Measurements from ENCODE around the gene PIK3R6.

Gene PIK3R6

DNA sequence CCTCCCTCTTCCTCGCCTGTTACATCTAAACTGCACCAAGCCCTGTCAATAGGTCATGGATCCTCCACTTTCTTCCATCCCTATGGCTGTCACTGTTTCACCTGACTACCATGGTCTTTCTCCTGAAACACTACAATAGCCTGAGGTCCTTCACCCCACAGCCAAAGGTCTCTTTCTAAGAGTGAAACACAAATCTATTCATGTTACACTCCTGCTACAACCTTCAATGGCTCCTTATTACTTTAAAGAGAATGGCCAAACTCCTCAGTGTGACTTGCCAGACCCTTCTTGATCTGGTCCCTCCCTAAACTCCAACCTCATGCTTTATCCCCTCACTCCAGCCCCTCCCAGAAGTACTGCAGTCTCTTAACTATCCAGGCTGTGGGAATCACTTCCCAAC lies 618 bp upstream of the PIK3R6 start:
- Histone ChIP-seq H3K9ac (ENCODE audit: low read depth, low read length, poor library complexity, severe bottlenecking) (peak overlapping the region; percentile 83), H3K79me2 (ENCODE audit: insufficient read depth, low read length) (peaks cover 43% of the 10 kb centered on the region), H3K36me3 (ENCODE audit: insufficient read depth, low read length) (no peaks in the 10 kb centered on the region), H3K4me1 (ENCODE audit: insufficient read depth, low read length, poor library complexity, severe bottlenecking) (peaks cover 60% of the 10 kb centered on the region), H3K4me2 (ENCODE audit: low read depth, low read length, poor library complexity, severe bottlenecking) (peak overlapping the region; percentile 94), H3K4me3 (ENCODE audit: low read length, poor library complexity, severe bottlenecking) (peak overlapping the region; percentile 86), H3K9me2 (replicated peaks; ENCODE audit: low read depth, low read length) (no peaks in the 10 kb centered on the region), H3K9me3 (ENCODE audit: insufficient read depth, low read depth, low read length) (no peaks in the 10 kb centered on the region), H2AFZ (ENCODE audit: low read length) (peak overlapping the region; percentile 75; the same call in 1 of the 2 replicates), H3F3A (ENCODE audit: low read depth) (no peaks in the 10 kb centered on the region), H4K20me1 (ENCODE audit: insufficient read depth, low read length, poor library complexity, severe bottlenecking) (no peaks in the 10 kb centered on the region), H3K27me3 (ENCODE audit: insufficient read depth, low read length, poor library complexity, severe bottlenecking) (no peaks in the 10 kb centered on the region)
- TF ChIP-seq, protein P1, sequence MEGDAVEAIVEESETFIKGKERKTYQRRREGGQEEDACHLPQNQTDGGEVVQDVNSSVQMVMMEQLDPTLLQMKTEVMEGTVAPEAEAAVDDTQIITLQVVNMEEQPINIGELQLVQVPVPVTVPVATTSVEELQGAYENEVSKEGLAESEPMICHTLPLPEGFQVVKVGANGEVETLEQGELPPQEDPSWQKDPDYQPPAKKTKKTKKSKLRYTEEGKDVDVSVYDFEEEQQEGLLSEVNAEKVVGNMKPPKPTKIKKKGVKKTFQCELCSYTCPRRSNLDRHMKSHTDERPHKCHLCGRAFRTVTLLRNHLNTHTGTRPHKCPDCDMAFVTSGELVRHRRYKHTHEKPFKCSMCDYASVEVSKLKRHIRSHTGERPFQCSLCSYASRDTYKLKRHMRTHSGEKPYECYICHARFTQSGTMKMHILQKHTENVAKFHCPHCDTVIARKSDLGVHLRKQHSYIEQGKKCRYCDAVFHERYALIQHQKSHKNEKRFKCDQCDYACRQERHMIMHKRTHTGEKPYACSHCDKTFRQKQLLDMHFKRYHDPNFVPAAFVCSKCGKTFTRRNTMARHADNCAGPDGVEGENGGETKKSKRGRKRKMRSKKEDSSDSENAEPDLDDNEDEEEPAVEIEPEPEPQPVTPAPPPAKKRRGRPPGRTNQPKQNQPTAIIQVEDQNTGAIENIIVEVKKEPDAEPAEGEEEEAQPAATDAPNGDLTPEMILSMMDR (conservative IDR thresholded peaks at IDR 0.05; ENCODE audit: low read length): no peak
- TF ChIP-seq EZH2phosphoT487 (IDR thresholded peaks at IDR 0.05; ENCODE audit: borderline replicate concordance): no peak

DNA sequence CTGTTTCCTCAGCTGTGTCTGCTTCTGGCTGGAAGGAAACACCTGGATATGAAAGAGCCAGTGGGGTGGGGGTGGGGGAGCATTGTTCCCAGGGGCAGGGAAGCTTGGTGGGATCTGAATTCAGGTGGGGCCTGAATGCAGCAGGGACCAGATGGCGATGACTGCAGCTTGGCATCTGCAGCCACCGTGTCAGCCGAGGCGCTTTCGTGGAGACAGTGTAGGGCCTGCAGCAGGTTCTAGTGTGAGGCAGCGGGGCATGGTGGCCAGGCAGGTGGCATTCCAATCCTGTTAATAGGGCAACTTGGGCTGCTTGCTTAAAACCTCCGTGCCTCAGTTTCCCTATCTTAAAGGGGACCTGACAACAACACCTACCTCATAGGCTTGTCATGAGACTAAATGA lies 1.7 kb downstream of the PIK3R6 start:
- Histone ChIP-seq H3K4me1 (ENCODE audit: insufficient read depth, low read length, poor library complexity, severe bottlenecking) (peaks cover 70% of the 10 kb centered on the region), H3K9me2 (replicated peaks; ENCODE audit: low read depth, low read length) (no peaks in the 10 kb centered on the region), H4K20me1 (ENCODE audit: insufficient read depth, low read length, poor library complexity, severe bottlenecking) (no peaks in the 10 kb centered on the region), H3K4me3 (ENCODE audit: low read length, poor library complexity, severe bottlenecking) (peak overlapping the region; percentile 86), H3K27me3 (ENCODE audit: insufficient read depth, low read length, poor library complexity, severe bottlenecking) (no peaks in the 10 kb centered on the region), H3K36me3 (ENCODE audit: insufficient read depth, low read length) (no peaks in the 10 kb centered on the region), H3K9ac (ENCODE audit: low read depth, low read length, poor library complexity, severe bottlenecking) (peak overlapping the region; percentile 70), H3K4me2 (ENCODE audit: low read depth, low read length, poor library complexity, severe bottlenecking) (peak overlapping the region; percentile 94), H3K9me3 (ENCODE audit: insufficient read depth, low read depth, low read length) (no peaks in the 10 kb centered on the region), H3F3A (ENCODE audit: low read depth) (no peaks in the 10 kb centered on the region), H2AFZ (ENCODE audit: low read length) (no peak overlapping the region), H3K79me2 (ENCODE audit: insufficient read depth, low read length) (peaks cover 65% of the 10 kb centered on the region)
- TF ChIP-seq EZH2phosphoT487 (IDR thresholded peaks at IDR 0.05; ENCODE audit: borderline replicate concordance): no peak
- TF ChIP-seq, protein P1 (conservative IDR thresholded peaks at IDR 0.05; ENCODE audit: low read length): no peak

DNA sequence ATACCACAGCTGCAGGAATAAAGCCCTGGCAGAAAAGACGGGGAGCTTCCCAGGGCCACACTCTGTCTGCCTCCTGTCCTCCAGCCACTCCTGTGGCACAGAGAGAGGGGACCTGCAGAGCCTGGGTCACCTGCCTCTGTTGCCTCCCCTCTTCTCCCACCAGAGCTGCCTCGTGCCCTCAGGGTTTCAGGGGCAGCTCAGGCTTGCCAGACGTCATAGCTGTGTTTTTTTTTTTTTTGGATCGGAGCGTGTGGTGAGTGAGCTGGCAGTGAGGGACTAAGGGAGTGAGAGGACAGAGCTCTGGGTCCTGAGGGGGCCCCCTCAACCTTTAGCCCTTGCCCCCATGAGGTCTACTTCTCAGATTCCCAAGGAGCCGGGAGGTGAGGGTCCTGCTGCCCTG lies 2.1 kb downstream of the PIK3R6 start:
- Histone ChIP-seq H3K4me3 (ENCODE audit: low read length, poor library complexity, severe bottlenecking) (peak overlapping the region; percentile 86), H4K20me1 (ENCODE audit: insufficient read depth, low read length, poor library complexity, severe bottlenecking) (no peaks in the 10 kb centered on the region), H2AFZ (ENCODE audit: low read length) (no peak overlapping the region), H3K4me1 (ENCODE audit: insufficient read depth, low read length, poor library complexity, severe bottlenecking) (peaks cover 73% of the 10 kb centered on the region), H3K36me3 (ENCODE audit: insufficient read depth, low read length) (no peaks in the 10 kb centered on the region), H3K9me3 (ENCODE audit: insufficient read depth, low read depth, low read length) (no peaks in the 10 kb centered on the region), H3K9me2 (replicated peaks; ENCODE audit: low read depth, low read length) (no peaks in the 10 kb centered on the region), H3K79me2 (ENCODE audit: insufficient read depth, low read length) (peaks cover 69% of the 10 kb centered on the region), H3F3A (ENCODE audit: low read depth) (no peaks in the 10 kb centered on the region), H3K9ac (ENCODE audit: low read depth, low read length, poor library complexity, severe bottlenecking) (peak overlapping the region; percentile 70), H3K4me2 (ENCODE audit: low read depth, low read length, poor library complexity, severe bottlenecking) (peak overlapping the region; percentile 94), H3K27me3 (ENCODE audit: insufficient read depth, low read length, poor library complexity, severe bottlenecking) (no peaks in the 10 kb centered on the region)
- TF ChIP-seq EZH2phosphoT487 (IDR thresholded peaks at IDR 0.05; ENCODE audit: borderline replicate concordance): no peak
- TF ChIP-seq, protein P1 (conservative IDR thresholded peaks at IDR 0.05; ENCODE audit: low read length): no peak
